Liver (tissue), 9 donors: ENCODE results near the gene EXOG. TPM values are rescaled to one million over a fixed set of nuclear protein-coding genes. Genes with fewer than 3 reads are reported as not detected.

Source experiments
- DNase-seq: peaks from one replicate; pipeline ENCODE4 v3.0.0-alpha.2; 2017; ENCODE audit warnings: low spot score
- H3K27ac ChIP-seq, 2 donors: one replicate each; pipeline ENCODE4 v1.7.0; 2013; ENCODE audit warnings: inconsistent platforms in 2 of 2, low read length in 2 of 2, control low read depth in 1 of 2, low read depth in 1 of 2, mild to moderate bottlenecking in 1 of 2
- H3K27me3 ChIP-seq, 4 donors: one replicate each; pipeline versions ENCODE4 v1.6.1 to v1.7.0; 2013; ENCODE audit warnings: low read length in 3 of 4, inconsistent platforms in 1 of 4, mild to moderate bottlenecking in 1 of 4, moderate library complexity in 1 of 4; ENCODE audit not compliant: control insufficient read depth in 4 of 4, insufficient read depth in 4 of 4
- H3K36me3 ChIP-seq, 4 donors: one replicate each; pipeline versions ENCODE4 v1.6.1 to v1.7.0; 2013; ENCODE audit warnings: low read length in 3 of 4, mild to moderate bottlenecking in 3 of 4, low read depth in 1 of 4, moderate library complexity in 1 of 4; ENCODE audit not compliant: control insufficient read depth in 4 of 4, insufficient read depth in 3 of 4
- H3K4me1 ChIP-seq, 4 donors: one replicate each; pipeline versions ENCODE4 v1.6.1 to v1.7.0; 2013; ENCODE audit warnings: low read length in 3 of 4, mild to moderate bottlenecking in 3 of 4, moderate library complexity in 1 of 4; ENCODE audit not compliant: control insufficient read depth in 4 of 4, insufficient read depth in 4 of 4
- H3K4me3 ChIP-seq, 3 donors: one replicate each; pipeline versions ENCODE4 v1.6.1 to v1.7.0; 2013; ENCODE audit warnings: low read length in 3 of 3, control low read depth in 1 of 3, low read depth in 1 of 3, mild to moderate bottlenecking in 1 of 3
- H3K9ac ChIP-seq, 2 donors: one replicate each; pipeline ENCODE4 v1.7.0; 2013; ENCODE audit warnings: low read length in 2 of 2, mild to moderate bottlenecking in 2 of 2, moderate library complexity in 2 of 2, control low read depth in 1 of 2, low read depth in 1 of 2
- H3K9me3 ChIP-seq, 4 donors: one replicate each; pipeline versions ENCODE4 v1.6.1 to v1.7.0; 2013; ENCODE audit warnings: low read length in 3 of 4; ENCODE audit not compliant: control insufficient read depth in 4 of 4
- EGR1 ChIP-seq, 2 donors: IDR thresholded peaks; 2 replicates each; pipeline ENCODE4 v1.6.1; 2016 to 2018; ENCODE audit warnings: antibody characterized with exemption in 2 of 2, low read depth in 2 of 2
- FOXA1 ChIP-seq: IDR thresholded peaks from 2 replicates; pipeline ENCODE4 v1.6.1; 2016; ENCODE audit warnings: antibody characterized with exemption
- FOXA2 ChIP-seq: IDR thresholded peaks from 2 replicates; pipeline ENCODE4 v1.6.1; 2016; ENCODE audit warnings: antibody characterized with exemption
- GABPA ChIP-seq, 2 donors: IDR thresholded peaks in 1 of 2; conservative IDR thresholded peaks in 1 of 2; 2 replicates each; pipeline ENCODE4 v1.6.1; 2016; ENCODE audit warnings: antibody characterized with exemption in 2 of 2, mild to moderate bottlenecking in 1 of 2, moderate library complexity in 1 of 2
- HNF4G ChIP-seq: IDR thresholded peaks from 2 replicates; pipeline ENCODE4 v1.6.1; 2016; ENCODE audit warnings: antibody characterized with exemption
- JUND ChIP-seq, 2 donors: IDR thresholded peaks; 2 replicates each; pipeline ENCODE4 v1.6.1; 2016; ENCODE audit warnings: antibody characterized with exemption in 2 of 2
- NR2F2 ChIP-seq: IDR thresholded peaks from 2 replicates; pipeline ENCODE4 v1.6.1; 2016; ENCODE audit warnings: antibody characterized with exemption
- RAD21 ChIP-seq, 2 donors: IDR thresholded peaks; 2 replicates each; pipeline ENCODE4 v1.6.1; 2016; ENCODE audit warnings: antibody characterized with exemption in 2 of 2, mild to moderate bottlenecking in 2 of 2
- RXRA ChIP-seq, 2 donors: IDR thresholded peaks; 2 replicates each; pipeline ENCODE4 v1.6.1; 2017 to 2018; ENCODE audit warnings: antibody characterized with exemption in 2 of 2, mild to moderate bottlenecking in 1 of 2
- SP1 ChIP-seq: IDR thresholded peaks from 2 replicates; pipeline ENCODE4 v1.6.1; 2018; ENCODE audit warnings: antibody characterized with exemption, mild to moderate bottlenecking
- WGBS: extraction: QIAGEN DNeasy Blood & Tissue Kit; methylation state at CpG from one replicate; pipeline ENCODE4 v1.1.7; 2013; 5-methylcytosine and 5-hydroxymethylcytosine counted together
- polyA plus RNA-seq, 2 donors: library from polyadenylated mRNA; stranded (reverse) in 1 of 2; unstranded in 1 of 2; fragments of 200-250 nt in 1 of 2; fragments of >200 nt in 1 of 2; fragmentation: Nextera tagmentation in 1 of 2; extraction: Ambion mirVana in 1 of 2; gene quantifications; one replicate each; pipeline versions ENCODE4 v1.2.1 to v1.2.3, GENCODE V29; 2013 to 2015
- total RNA-seq, 2 donors: library from RNA; depleted of rRNA; stranded (reverse); fragments of >200 nt; gene quantifications; one replicate each; pipeline ENCODE4 v1.2.3, GENCODE V29; 2014
- TF ChIP-seq, protein P1 (sequence below): IDR thresholded peaks from 2 replicates; pipeline ENCODE4 v1.6.1; 2016; ENCODE audit warnings: antibody characterized with exemption
- TF ChIP-seq, protein P2 (sequence below): IDR thresholded peaks from 2 replicates; pipeline ENCODE4 v1.6.1; 2016; ENCODE audit warnings: antibody characterized with exemption, mild to moderate bottlenecking
- TF ChIP-seq, protein P3 (sequence below): IDR thresholded peaks from 2 replicates; pipeline ENCODE4 v1.6.1; 2016; ENCODE audit warnings: antibody characterized with exemption
- TF ChIP-seq, protein P4 (sequence below): IDR thresholded peaks from 2 replicates; pipeline ENCODE4 v1.6.1; 2016; ENCODE audit warnings: antibody characterized with exemption
- donor health status: healthy.
- donor health status: healthy.
- donor health status: healthy.
- donor health status: healthy.
- donor health status: healthy.

The EXOG gene
- total and polyA plus RNA-seq, 4 donors = 2.1 to 4.4 (median 3.9) TPM

DNA sequence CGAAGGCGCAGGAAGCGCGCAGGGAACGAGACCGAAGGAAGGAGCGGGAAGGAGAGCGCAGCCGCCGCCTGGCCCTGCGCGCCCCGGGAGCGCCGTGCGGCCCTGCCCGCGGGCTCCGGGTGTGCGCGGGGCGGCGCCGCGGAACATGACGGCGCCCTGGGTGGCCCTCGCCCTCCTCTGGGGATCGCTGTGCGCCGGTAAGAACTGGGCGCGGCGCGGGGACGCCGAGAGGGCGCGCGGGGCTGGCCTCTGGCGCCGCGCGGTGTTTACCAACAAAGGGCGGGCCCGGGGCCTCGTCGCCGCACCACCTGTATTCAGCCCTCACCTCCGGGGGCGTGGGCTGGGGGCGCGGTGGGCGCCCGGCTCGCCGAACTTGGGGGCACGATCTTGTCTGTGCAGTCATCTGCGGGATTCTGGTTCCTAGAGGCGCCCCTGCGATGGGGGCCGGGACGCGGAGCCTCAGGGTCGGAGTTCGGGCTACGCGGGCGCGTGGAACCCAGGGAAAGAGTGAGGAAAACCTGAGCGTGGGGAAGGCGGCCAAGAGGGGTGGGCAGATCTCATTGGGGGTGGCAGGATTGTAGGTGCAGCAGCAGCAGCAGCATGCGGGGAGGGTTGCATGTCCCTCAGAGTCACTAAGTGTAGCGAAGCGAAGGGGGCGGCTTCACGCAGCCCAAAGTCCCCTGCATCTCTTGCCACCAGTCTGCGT is 41.8 kb upstream of the EXOG start:
- H3K36me3 ChIP-seq = no peaks in the 10 kb centered on the region
- H3K27ac ChIP-seq = peak overlapping the region; percentile 80 to 91
- peak overlapping the region; percentile 50 to 90 (median 63) for H3K4me3 ChIP-seq
- H3K9ac ChIP-seq = peak overlapping the region; percentile 27 to 69
- H3K27me3 ChIP-seq = no peaks in the 10 kb centered on the region
- under 1% methylated on average over 78 of the region's 78 CpGs for WGBS
- TF ChIP-seq FOXA1 = no peak
- TF ChIP-seq, protein P1, sequence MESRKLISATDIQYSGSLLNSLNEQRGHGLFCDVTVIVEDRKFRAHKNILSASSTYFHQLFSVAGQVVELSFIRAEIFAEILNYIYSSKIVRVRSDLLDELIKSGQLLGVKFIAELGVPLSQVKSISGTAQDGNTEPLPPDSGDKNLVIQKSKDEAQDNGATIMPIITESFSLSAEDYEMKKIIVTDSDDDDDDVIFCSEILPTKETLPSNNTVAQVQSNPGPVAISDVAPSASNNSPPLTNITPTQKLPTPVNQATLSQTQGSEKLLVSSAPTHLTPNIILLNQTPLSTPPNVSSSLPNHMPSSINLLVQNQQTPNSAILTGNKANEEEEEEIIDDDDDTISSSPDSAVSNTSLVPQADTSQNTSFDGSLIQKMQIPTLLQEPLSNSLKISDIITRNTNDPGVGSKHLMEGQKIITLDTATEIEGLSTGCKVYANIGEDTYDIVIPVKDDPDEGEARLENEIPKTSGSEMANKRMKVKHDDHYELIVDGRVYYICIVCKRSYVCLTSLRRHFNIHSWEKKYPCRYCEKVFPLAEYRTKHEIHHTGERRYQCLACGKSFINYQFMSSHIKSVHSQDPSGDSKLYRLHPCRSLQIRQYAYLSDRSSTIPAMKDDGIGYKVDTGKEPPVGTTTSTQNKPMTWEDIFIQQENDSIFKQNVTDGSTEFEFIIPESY = no peak
- TF ChIP-seq, protein P2, sequence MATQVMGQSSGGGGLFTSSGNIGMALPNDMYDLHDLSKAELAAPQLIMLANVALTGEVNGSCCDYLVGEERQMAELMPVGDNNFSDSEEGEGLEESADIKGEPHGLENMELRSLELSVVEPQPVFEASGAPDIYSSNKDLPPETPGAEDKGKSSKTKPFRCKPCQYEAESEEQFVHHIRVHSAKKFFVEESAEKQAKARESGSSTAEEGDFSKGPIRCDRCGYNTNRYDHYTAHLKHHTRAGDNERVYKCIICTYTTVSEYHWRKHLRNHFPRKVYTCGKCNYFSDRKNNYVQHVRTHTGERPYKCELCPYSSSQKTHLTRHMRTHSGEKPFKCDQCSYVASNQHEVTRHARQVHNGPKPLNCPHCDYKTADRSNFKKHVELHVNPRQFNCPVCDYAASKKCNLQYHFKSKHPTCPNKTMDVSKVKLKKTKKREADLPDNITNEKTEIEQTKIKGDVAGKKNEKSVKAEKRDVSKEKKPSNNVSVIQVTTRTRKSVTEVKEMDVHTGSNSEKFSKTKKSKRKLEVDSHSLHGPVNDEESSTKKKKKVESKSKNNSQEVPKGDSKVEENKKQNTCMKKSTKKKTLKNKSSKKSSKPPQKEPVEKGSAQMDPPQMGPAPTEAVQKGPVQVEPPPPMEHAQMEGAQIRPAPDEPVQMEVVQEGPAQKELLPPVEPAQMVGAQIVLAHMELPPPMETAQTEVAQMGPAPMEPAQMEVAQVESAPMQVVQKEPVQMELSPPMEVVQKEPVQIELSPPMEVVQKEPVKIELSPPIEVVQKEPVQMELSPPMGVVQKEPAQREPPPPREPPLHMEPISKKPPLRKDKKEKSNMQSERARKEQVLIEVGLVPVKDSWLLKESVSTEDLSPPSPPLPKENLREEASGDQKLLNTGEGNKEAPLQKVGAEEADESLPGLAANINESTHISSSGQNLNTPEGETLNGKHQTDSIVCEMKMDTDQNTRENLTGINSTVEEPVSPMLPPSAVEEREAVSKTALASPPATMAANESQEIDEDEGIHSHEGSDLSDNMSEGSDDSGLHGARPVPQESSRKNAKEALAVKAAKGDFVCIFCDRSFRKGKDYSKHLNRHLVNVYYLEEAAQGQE = peak; percentile 9
- peaks cover 5 to 36% (median 20%) of the 10 kb centered on the region in 4 donors for H3K4me1 ChIP-seq
- H3K9me3 ChIP-seq = no peaks in the 10 kb centered on the region
- peak; percentile 58 for DNase-seq

DNA sequence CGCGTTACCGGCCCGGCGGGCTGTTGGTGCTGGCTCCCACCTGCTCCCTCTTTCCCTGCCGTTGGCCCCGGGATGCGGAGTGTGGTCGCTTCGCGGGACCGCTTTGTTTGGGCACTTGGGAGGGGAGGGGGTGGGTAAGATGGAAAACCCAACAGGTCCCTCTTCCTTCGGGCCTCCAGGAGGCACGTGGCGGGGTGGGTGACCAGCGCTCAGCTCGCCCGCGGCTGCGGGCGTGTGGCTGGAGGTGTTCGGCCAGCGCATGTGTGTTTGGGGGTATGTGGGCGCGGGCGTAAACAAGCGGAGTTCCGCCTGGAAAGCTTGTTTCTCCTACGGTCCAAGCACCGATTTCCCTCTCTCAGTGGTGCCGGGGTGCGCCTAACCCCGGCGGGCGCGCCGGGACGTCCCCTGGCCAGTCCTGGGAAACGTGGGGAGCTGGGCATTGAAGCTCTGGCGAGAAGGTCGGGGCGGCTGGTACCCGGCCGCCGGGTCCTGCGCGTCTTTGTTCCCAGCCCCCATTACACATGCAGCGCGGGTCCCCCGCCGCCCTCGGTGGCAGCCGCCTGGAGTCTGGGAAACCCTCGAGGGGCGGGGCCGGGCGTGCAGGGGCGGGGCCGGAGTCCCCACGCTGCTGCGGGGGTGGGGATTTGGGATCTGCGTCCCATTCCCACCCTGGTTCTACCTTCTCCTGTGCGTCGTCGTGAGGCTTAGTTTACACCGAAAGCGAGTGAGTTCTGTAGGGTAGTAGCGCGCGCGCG is 41.1 kb upstream of the EXOG start:
- peak overlapping the region; percentile 27 to 69 for H3K9ac ChIP-seq
- H3K9me3 ChIP-seq = no peaks in the 10 kb centered on the region
- TF ChIP-seq SP1 (peak; percentile 19), EGR1 (IDR thresholded peaks at IDR 0.05; ENCODE audit: low read depth in 2 of 2) (peak; percentile 64 to 89), RAD21 (IDR thresholded peaks at IDR 0.05) (no peak), NR2F2 (no peak), JUND (IDR thresholded peaks at IDR 0.05) (no peak), HNF4G (no peak), RXRA (IDR thresholded peaks at IDR 0.05) (peak in 1 of 2 donors; percentile 38), GABPA (IDR thresholded peaks at IDR 0.05 in 1 of 2, conservative IDR thresholded peaks at IDR 0.05 in 1 of 2) (no peak), FOXA2 (no peak)
- TF ChIP-seq, protein P3, sequence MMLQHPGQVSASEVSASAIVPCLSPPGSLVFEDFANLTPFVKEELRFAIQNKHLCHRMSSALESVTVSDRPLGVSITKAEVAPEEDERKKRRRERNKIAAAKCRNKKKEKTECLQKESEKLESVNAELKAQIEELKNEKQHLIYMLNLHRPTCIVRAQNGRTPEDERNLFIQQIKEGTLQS = no peak
- TF ChIP-seq, protein P2 = no peak
- TF ChIP-seq, protein P4, sequence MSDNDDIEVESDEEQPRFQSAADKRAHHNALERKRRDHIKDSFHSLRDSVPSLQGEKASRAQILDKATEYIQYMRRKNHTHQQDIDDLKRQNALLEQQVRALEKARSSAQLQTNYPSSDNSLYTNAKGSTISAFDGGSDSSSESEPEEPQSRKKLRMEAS = peak; percentile 37
- TF ChIP-seq, protein P1 = no peak
- peaks cover 5 to 38% (median 23%) of the 10 kb centered on the region in 4 donors for H3K4me1 ChIP-seq
- H3K4me3 ChIP-seq = peak overlapping the region; percentile 50 to 90 (median 63)
- peak overlapping the region; percentile 80 to 91 for H3K27ac ChIP-seq
- H3K27me3 ChIP-seq = no peaks in the 10 kb centered on the region
- peak; percentile 79 for DNase-seq
- H3K36me3 ChIP-seq = no peaks in the 10 kb centered on the region
- under 1% methylated on average over 72 of the region's 72 CpGs for WGBS
